22Rv1 (cell line): ENCODE results near the gene PIGO.

Source experiments
- H3K27ac ChIP-seq: fragments of 450-650 bp; 2 replicates; pipeline ENCODE4 v1.5.1; 2017
- CTCF ChIP-seq: fragments of 450-650 bp; IDR thresholded peaks from 2 replicates; pipeline ENCODE4 v1.5.1; 2017; ENCODE audit warnings: mild to moderate bottlenecking
- ZFX ChIP-seq: fragments of 450-650 bp; IDR thresholded peaks from 2 replicates; pipeline ENCODE4 v1.6.1; 2017; ENCODE audit warnings: antibody characterized with exemption, borderline replicate concordance

Gene PIGO

GRCh38 chr9:35054871-35055644 is 41.3 kb downstream of the PIGO start:
- H3K27ac ChIP-seq = 0 out of 2 replicates have a peak overlapping the region, but pooled peaks have one; percentile 18
- TF ChIP-seq CTCF (no peak), ZFX (no peak)

- TF ChIP-seq CTCF (no peak), ZFX (no peak)
- 0 out of 2 replicates have a peak overlapping the region, but pooled peaks have one; percentile 18 for H3K27ac ChIP-seq
These were observed 42.1 kb downstream of the PIGO start for GRCh38 chr9:35054185-35054835.

- TF ChIP-seq ZFX (no peak), CTCF (peak; percentile 77)
- H3K27ac ChIP-seq = no peak overlapping the region
These were observed 45.1 kb downstream of the PIGO start for GRCh38 chr9:35051069-35051967.

GRCh38 chr9:35048511-35048910 is 47.9 kb downstream of the PIGO start:
- TF ChIP-seq CTCF (no peak), ZFX (no peak)
- H3K27ac ChIP-seq = no peak overlapping the region

- no peak overlapping the region for H3K27ac ChIP-seq
These were observed 52.3 kb downstream of the PIGO start for GRCh38 chr9:35044071-35044470.

More at GRCh38 chr9:35044071-35044470, 52.3 kb downstream of the PIGO start:
- TF ChIP-seq CTCF (no peak), ZFX (no peak)
